Loucy (cell line): ENCODE data around the gene ITGB1BP1.

ENCODE experiments used
- H2AFZ ChIP-seq: fragments of 200-600 bp; sonication (generic); 2 replicates; pipeline ENCODE4 v1.6.0; 2016; ENCODE audit warnings: antibody characterized with exemption, mild to moderate bottlenecking, low read length, moderate library complexity
- H3F3A ChIP-seq: fragments of 200-600 bp; 2 replicates; pipeline ENCODE4 v1.6.0; 2016; ENCODE audit warnings: antibody characterized with exemption, low read depth, mild to moderate bottlenecking
- H3K27me3 ChIP-seq: fragments of 200-600 bp; sonication (generic); 2 replicates; pipeline ENCODE4 v1.6.1; 2014; ENCODE audit warnings: low read length, mild to moderate bottlenecking; ENCODE audit not compliant: insufficient read depth, poor library complexity, severe bottlenecking
- H3K36me3 ChIP-seq: fragments of 200-600 bp; sonication (generic); 2 replicates; pipeline ENCODE4 v1.6.1; 2016; ENCODE audit warnings: low read length; ENCODE audit not compliant: insufficient read depth
- H3K4me1 ChIP-seq: fragments of 200-600 bp; sonication (generic); 2 replicates; pipeline ENCODE4 v1.5.1; 2014; ENCODE audit warnings: low read length, mild to moderate bottlenecking; ENCODE audit not compliant: insufficient read depth, poor library complexity, severe bottlenecking
- H3K4me2 ChIP-seq: fragments of 200-600 bp; sonication (generic); 2 replicates; pipeline ENCODE4 v1.6.0; 2014; ENCODE audit warnings: antibody characterized with exemption, low read length, low read depth, mild to moderate bottlenecking; ENCODE audit not compliant: poor library complexity, severe bottlenecking
- H3K4me3 ChIP-seq: fragments of 200-600 bp; sonication (generic); 2 replicates; pipeline ENCODE4 v1.5.1; 2014; ENCODE audit warnings: low read length, mild to moderate bottlenecking, mixed read lengths; ENCODE audit not compliant: poor library complexity, severe bottlenecking
- H3K79me2 ChIP-seq: fragments of 200-600 bp; sonication (generic); 2 replicates; pipeline ENCODE4 v1.6.1; 2014; ENCODE audit warnings: low read length; ENCODE audit not compliant: insufficient read depth
- H3K9ac ChIP-seq: fragments of 200-600 bp; sonication (generic); 2 replicates; pipeline ENCODE4 v1.6.0; 2014; ENCODE audit warnings: mild to moderate bottlenecking, low read depth, low read length, moderate library complexity; ENCODE audit not compliant: poor library complexity, severe bottlenecking
- H3K9me2 ChIP-seq: fragments of 200-600 bp; sonication (generic); replicated peaks from 2 replicates; pipeline ENCODE4 v1.6.1; 2016; ENCODE audit warnings: low read depth, low read length, mixed read lengths
- H3K9me3 ChIP-seq: fragments of 200-600 bp; sonication (generic); 2 replicates; pipeline ENCODE4 v1.6.1; 2014; ENCODE audit warnings: mild to moderate bottlenecking, antibody characterized with exemption, low read length, low read depth; ENCODE audit not compliant: insufficient read depth
- H4K20me1 ChIP-seq: fragments of 200-600 bp; sonication (generic); 2 replicates; pipeline ENCODE4 v1.6.0; 2014; ENCODE audit warnings: antibody characterized with exemption, low read length, mild to moderate bottlenecking; ENCODE audit not compliant: insufficient read depth, poor library complexity, severe bottlenecking
- EZH2phosphoT487 ChIP-seq: fragments of 200-600 bp; IDR thresholded peaks from 2 replicates; pipeline ENCODE4 v1.6.1; 2018; ENCODE audit warnings: antibody characterized with exemption, mild to moderate bottlenecking, moderate library complexity, borderline replicate concordance
- TF ChIP-seq, protein P1 (sequence below): fragments of 200-600 bp; sonication (generic); conservative IDR thresholded peaks from 2 replicates; pipeline ENCODE4 v1.5.1; 2014; ENCODE audit warnings: mild to moderate bottlenecking, antibody characterized with exemption, low read length

Gene ITGB1BP1

GRCh38 chr2:9384521-9384920, 38.8 kb downstream of the ITGB1BP1 start:
- H3K4me2 ChIP-seq = no peak overlapping the region
- H3K9me3 ChIP-seq = no peaks in the 10 kb centered on the region
- H4K20me1 ChIP-seq = no peaks in the 10 kb centered on the region
- no peaks in the 10 kb centered on the region for H3F3A ChIP-seq
- no peak overlapping the region for H3K9ac ChIP-seq
- no peaks in the 10 kb centered on the region for H3K9me2 ChIP-seq
- H3K27me3 ChIP-seq = no peaks in the 10 kb centered on the region
- H3K36me3 ChIP-seq = peaks cover 31% of the 10 kb centered on the region; the same call in 1 of the 2 replicates
- no peak overlapping the region for H3K4me3 ChIP-seq
- H3K4me1 ChIP-seq = no peaks in the 10 kb centered on the region
- no peak for TF ChIP-seq EZH2phosphoT487
- TF ChIP-seq, protein P1, sequence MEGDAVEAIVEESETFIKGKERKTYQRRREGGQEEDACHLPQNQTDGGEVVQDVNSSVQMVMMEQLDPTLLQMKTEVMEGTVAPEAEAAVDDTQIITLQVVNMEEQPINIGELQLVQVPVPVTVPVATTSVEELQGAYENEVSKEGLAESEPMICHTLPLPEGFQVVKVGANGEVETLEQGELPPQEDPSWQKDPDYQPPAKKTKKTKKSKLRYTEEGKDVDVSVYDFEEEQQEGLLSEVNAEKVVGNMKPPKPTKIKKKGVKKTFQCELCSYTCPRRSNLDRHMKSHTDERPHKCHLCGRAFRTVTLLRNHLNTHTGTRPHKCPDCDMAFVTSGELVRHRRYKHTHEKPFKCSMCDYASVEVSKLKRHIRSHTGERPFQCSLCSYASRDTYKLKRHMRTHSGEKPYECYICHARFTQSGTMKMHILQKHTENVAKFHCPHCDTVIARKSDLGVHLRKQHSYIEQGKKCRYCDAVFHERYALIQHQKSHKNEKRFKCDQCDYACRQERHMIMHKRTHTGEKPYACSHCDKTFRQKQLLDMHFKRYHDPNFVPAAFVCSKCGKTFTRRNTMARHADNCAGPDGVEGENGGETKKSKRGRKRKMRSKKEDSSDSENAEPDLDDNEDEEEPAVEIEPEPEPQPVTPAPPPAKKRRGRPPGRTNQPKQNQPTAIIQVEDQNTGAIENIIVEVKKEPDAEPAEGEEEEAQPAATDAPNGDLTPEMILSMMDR = no peak
- H3K79me2 ChIP-seq = no peaks in the 10 kb centered on the region
- no peak overlapping the region for H2AFZ ChIP-seq

DNA sequence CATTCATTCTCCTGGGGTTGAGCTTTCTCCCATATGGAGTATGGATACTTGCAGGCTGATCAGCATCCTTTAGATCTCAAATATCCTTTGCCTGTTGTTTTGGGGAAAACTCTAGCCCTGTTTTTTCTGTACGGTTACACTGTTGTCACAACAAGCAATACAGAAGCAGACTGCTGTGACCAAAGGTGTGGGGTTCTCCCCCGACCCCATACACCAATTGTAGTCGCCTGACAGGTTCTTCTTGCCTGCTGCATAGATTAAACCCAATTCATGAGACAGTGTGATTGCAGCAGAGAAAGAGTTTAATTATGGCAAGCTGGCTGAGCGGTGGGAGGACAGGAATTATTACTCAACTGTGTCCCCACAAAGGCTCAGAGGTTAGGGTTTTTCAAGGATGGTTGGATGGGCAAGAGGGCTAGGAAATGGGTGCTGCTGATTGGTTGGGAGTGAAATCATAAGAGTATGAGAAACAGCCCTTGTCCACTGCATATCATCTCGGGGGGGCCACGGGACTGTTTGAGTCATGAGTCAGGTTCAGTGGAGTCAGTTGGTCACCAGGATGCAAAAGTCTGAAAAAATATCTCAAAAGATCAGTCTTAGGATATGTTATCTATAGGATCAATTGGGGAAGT, 40.6 kb downstream of the ITGB1BP1 start:
- no peak overlapping the region for H3K9ac ChIP-seq
- H3K27me3 ChIP-seq = no peaks in the 10 kb centered on the region
- H3K4me2 ChIP-seq = no peak overlapping the region
- no peak overlapping the region for H2AFZ ChIP-seq
- no peak for TF ChIP-seq EZH2phosphoT487
- TF ChIP-seq, protein P1 = no peak
- no peaks in the 10 kb centered on the region for H3K9me2 ChIP-seq
- H3K4me1 ChIP-seq = peaks cover under 1% of the 10 kb centered on the region
- no peaks in the 10 kb centered on the region for H3K9me3 ChIP-seq
- no peaks in the 10 kb centered on the region for H4K20me1 ChIP-seq
- no peak overlapping the region for H3K4me3 ChIP-seq
- H3F3A ChIP-seq = no peaks in the 10 kb centered on the region
- H3K36me3 ChIP-seq = peaks cover 30% of the 10 kb centered on the region; the same call in 1 of the 2 replicates
- H3K79me2 ChIP-seq = no peaks in the 10 kb centered on the region

DNA sequence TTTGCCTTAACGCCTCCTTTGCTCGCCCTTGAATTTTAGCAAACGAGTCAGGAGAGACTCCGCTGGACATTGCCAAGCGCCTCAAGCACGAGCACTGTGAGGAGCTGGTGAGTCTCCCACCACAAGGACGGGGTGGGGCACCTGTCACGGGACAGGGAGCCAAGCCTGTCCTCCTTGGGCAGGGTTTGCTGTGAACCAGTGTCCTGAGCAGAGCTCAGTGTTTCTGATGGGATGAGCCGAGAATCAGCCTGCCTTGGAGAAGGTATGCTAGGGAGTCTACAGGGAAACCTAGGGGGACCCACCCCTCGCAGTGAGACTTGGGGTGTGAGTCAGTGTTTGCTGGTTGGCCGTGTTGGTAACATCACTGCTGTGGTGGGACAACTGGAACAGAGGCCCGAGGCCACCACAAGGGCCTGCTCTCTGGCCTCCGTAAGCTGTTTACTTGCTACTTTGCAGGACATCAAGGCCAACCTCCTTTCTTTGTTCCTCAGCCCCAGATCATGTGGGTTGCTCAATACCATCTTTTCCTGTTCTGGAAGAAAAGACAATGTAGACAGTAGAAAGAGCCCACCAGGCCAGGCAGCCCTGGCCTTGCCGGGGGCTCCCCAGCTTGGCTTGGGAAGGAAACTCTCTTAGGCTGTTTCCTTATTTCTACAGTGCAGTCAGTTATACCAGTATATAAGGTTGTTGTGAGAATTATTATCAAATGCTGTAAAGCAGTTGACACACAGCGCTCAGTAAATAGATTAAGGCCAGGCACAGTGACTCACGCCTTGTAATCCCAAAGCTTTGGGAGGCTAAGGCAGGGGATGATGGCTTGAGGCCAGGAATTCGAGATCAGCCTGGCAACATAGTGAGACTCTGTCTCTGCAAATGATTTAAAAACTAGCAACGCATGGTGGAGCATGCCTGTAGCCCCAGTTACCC, 42.4 kb downstream of the ITGB1BP1 start:
- H4K20me1 ChIP-seq = no peaks in the 10 kb centered on the region
- no peaks in the 10 kb centered on the region for H3K9me2 ChIP-seq
- H3K79me2 ChIP-seq = no peaks in the 10 kb centered on the region
- no peak overlapping the region for H2AFZ ChIP-seq
- no peaks in the 10 kb centered on the region for H3F3A ChIP-seq
- no peaks in the 10 kb centered on the region for H3K27me3 ChIP-seq
- no peak overlapping the region for H3K4me3 ChIP-seq
- no peak overlapping the region for H3K9ac ChIP-seq
- peaks cover 4% of the 10 kb centered on the region for H3K4me1 ChIP-seq
- peaks cover 27% of the 10 kb centered on the region; the same call in 1 of the 2 replicates for H3K36me3 ChIP-seq
- H3K9me3 ChIP-seq = no peaks in the 10 kb centered on the region
- H3K4me2 ChIP-seq = no peak overlapping the region
- TF ChIP-seq EZH2phosphoT487 = no peak
- TF ChIP-seq, protein P1 = no peak
